GM06990 (cell line): Measurements from ENCODE around the gene LPCAT1.

ENCODE experiments used
- DNase-seq: peaks from one replicate; pipeline ENCODE4 v3.0.0-alpha.2; 2011; ENCODE audit not compliant: insufficient read length; ENCODE audit errors: extremely low read depth
- H3K27me3 ChIP-seq: replicated peaks from 2 replicates; pipeline ENCODE4 v1.6.0; 2011; ENCODE audit warnings: low read length; ENCODE audit not compliant: control insufficient read depth, insufficient read depth
- H3K36me3 ChIP-seq: 2 replicates; pipeline ENCODE4 v1.5.1; 2011; ENCODE audit warnings: low read length; ENCODE audit not compliant: control insufficient read depth, insufficient read depth
- H3K4me3 ChIP-seq: replicated peaks from 2 replicates; pipeline ENCODE4 v1.5.1; 2011; ENCODE audit warnings: low read depth, mild to moderate bottlenecking, control low read depth, low read length
- TF ChIP-seq, protein P1 (sequence below): IDR thresholded peaks from 2 replicates; pipeline ENCODE4 v1.5.1; 2011; ENCODE audit warnings: low read length, control low read depth, mild to moderate bottlenecking, inconsistent platforms; ENCODE audit not compliant: insufficient read depth, poor library complexity, severe bottlenecking

LPCAT1 gene

DNA sequence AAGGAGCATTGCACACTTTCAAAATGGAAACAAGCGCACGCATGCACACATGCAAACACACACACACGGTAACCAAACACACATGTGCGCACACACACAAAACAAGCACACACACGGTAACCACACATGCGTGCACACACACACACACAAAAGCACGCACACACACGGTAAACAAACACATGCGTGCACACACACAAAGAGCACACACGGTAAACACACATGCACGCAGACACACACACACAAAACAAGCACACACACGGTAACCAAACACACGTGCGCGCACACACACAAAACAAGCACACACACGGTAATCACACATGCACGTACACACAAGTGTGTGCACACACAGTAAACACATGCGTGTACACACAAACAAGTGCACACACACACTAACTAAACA lies 59.2 kb downstream of the LPCAT1 start:
- Histone ChIP-seq H3K27me3 (no peaks in the 10 kb centered on the region), H3K36me3 (peaks cover 55% of the 10 kb centered on the region)

DNA sequence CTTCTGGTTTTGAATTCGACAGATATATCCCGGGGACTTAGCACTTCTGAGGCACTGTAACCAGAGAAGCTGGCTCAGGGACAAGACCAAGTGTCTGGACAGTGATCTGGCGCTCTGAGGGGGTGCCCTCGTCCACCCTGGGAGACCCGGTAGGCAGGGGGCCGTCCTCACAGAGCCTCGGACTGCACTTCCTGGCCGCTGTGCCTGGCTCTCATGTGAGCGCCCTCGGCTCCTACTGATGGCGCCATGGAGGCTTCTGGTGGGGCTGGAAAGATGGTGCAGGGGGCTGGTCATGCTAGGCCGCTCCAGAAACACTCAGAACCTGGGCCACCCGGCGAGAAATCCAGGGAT lies 59.7 kb downstream of the LPCAT1 start:
- H3K27me3 ChIP-seq: no peaks in the 10 kb centered on the region
- H3K4me3 ChIP-seq: no peak overlapping the region
- DNase-seq: no peak
- TF ChIP-seq, protein P1, sequence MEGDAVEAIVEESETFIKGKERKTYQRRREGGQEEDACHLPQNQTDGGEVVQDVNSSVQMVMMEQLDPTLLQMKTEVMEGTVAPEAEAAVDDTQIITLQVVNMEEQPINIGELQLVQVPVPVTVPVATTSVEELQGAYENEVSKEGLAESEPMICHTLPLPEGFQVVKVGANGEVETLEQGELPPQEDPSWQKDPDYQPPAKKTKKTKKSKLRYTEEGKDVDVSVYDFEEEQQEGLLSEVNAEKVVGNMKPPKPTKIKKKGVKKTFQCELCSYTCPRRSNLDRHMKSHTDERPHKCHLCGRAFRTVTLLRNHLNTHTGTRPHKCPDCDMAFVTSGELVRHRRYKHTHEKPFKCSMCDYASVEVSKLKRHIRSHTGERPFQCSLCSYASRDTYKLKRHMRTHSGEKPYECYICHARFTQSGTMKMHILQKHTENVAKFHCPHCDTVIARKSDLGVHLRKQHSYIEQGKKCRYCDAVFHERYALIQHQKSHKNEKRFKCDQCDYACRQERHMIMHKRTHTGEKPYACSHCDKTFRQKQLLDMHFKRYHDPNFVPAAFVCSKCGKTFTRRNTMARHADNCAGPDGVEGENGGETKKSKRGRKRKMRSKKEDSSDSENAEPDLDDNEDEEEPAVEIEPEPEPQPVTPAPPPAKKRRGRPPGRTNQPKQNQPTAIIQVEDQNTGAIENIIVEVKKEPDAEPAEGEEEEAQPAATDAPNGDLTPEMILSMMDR: no peak
- H3K36me3 ChIP-seq: peaks cover 55% of the 10 kb centered on the region

More for the DNA sequence above, 59.2 kb downstream of the LPCAT1 start:
- TF ChIP-seq, protein P1: no peak
- H3K4me3 ChIP-seq: no peak overlapping the region
- DNase-seq: no peak

DNA sequence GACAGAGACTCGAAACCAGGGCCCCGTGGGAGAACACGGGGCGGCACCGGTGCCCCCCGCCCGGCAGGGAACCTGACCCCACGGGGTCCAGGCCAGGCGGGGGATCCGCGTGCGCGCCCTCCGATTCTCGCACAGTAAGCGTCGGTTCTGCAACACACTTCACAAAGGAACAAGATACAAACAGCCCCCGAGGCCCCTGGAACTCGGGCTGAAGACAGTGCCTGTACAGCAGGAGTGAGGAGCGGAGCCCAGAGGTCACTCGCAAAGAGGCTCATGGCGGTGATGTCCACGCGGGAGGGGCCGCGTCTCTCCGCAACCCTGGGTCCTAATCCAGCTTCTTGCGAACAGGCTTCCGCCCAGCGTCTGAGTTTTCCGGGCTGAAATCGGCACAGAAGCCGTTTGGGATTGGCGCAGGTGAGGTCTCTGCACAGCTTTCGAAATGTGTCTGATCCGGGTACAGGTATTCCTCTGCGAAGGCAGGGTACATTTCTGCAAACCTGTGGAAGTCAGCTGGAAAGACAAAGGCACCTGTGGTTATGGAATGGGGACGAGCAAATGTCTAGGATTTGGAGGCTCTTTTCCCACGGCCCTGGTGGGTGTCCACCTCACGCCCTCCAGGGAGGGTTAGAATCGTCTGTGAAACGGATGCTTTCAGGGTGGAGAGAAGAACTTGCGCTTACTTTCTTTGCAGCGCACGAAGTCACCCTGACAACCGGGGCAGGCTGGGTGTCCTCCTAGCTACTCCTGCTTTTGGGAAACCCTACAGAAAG lies 60.2 kb downstream of the LPCAT1 start:
- H3K36me3 ChIP-seq: peaks cover 50% of the 10 kb centered on the region
- H3K27me3 ChIP-seq: no peaks in the 10 kb centered on the region
- H3K4me3 ChIP-seq: no peak overlapping the region
- TF ChIP-seq, protein P1: no peak
- no peak for DNase-seq

DNA sequence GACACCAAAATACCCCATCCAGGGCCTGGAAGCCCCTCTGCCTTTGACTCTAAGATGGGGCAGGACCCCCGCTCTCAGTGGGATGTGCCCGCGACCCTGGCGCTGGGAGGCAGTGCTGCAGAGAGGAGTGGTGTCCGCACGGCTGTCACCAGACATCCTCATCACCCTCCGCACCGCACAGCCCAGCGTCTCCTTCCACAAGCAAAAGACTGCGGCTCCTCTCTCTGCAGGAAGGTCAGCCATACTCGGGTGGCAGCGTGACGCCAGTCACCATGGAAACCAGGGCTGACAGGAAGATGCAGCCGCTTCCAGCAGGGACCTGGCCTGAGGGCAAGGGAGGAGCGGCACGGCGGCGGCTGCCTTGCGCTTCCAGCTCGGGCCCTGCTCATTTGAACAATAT lies 61.4 kb downstream of the LPCAT1 start:
- H3K36me3 ChIP-seq: peaks cover 39% of the 10 kb centered on the region
- TF ChIP-seq, protein P1: no peak
- no peaks in the 10 kb centered on the region for H3K27me3 ChIP-seq
- no peak for DNase-seq
- no peak overlapping the region for H3K4me3 ChIP-seq

DNA sequence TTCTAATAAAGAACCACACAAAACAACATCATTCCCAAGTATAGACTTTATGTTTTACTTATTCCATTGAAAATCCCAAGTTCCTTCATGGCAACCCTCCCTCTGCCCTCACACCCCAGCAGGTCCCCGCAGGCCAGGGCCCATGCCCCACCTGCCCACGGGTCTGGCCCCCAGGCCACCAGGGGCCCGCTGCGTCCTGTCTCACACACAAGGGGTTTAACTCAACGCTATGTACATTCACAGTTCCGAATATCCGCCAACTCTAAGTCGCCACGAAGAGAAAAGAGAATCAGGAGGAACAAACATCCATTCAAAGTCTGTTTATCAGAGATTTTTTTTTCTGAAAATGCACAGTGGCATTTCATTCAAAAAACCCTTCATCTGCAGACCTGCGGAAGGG lies 62.4 kb downstream of the LPCAT1 start:
- TF ChIP-seq, protein P1: no peak
- Histone ChIP-seq H3K36me3 (peaks cover 32% of the 10 kb centered on the region), H3K4me3 (no peak overlapping the region), H3K27me3 (no peaks in the 10 kb centered on the region)
- no peak for DNase-seq
